Measurements from ENCODE around the gene SIRT7.

GRCh38 chr17:81878294-81878693 is 39.7 kb downstream of the SIRT7 start:
- TF ChIP-seq POLR2AphosphoS5 (IDR thresholded peaks at IDR 0.05) = no peak
- TF ChIP-seq, protein P1, sequence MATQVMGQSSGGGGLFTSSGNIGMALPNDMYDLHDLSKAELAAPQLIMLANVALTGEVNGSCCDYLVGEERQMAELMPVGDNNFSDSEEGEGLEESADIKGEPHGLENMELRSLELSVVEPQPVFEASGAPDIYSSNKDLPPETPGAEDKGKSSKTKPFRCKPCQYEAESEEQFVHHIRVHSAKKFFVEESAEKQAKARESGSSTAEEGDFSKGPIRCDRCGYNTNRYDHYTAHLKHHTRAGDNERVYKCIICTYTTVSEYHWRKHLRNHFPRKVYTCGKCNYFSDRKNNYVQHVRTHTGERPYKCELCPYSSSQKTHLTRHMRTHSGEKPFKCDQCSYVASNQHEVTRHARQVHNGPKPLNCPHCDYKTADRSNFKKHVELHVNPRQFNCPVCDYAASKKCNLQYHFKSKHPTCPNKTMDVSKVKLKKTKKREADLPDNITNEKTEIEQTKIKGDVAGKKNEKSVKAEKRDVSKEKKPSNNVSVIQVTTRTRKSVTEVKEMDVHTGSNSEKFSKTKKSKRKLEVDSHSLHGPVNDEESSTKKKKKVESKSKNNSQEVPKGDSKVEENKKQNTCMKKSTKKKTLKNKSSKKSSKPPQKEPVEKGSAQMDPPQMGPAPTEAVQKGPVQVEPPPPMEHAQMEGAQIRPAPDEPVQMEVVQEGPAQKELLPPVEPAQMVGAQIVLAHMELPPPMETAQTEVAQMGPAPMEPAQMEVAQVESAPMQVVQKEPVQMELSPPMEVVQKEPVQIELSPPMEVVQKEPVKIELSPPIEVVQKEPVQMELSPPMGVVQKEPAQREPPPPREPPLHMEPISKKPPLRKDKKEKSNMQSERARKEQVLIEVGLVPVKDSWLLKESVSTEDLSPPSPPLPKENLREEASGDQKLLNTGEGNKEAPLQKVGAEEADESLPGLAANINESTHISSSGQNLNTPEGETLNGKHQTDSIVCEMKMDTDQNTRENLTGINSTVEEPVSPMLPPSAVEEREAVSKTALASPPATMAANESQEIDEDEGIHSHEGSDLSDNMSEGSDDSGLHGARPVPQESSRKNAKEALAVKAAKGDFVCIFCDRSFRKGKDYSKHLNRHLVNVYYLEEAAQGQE (IDR thresholded peaks at IDR 0.05; ENCODE audit: borderline replicate concordance) = no peak
